Activated naive CD4-positive, alpha-beta T cell treated with anti-CD3 and anti-CD28 coated beads, Interleukin-2, amount 50 U/mL, for 72 hours (primary cell): ENCODE data around the gene WNT1. TPM values are rescaled to one million over a fixed set of nuclear protein-coding genes. Genes with fewer than 3 reads are reported as not detected.

ENCODE experiments used
- ATAC-seq, 2 donors: fragments of 150-1000 bp; cut with Tn5 transposase; 2 replicates each; pipeline ENCODE4 v1.10.0; 2021; ENCODE audit warnings: mild to moderate bottlenecking in 2 of 2, moderate library complexity in 2 of 2
- DNase-seq, 2 donors: peaks; one replicate each; pipeline ENCODE4 v3.0.0; 2021 to 2022; ENCODE audit warnings: low spot score in 2 of 2
- H3K27ac Mint-ChIP-seq, 2 donors: one replicate each; pipeline ENCODE4 v1.8.0; 2022; ENCODE audit warnings: mild to moderate bottlenecking in 2 of 2, mixed read lengths in 2 of 2
- H3K36me3 Mint-ChIP-seq, 2 donors: one replicate each; pipeline ENCODE4 v1.8.0; 2022; ENCODE audit warnings: mixed read lengths in 2 of 2
- H3K9me3 Mint-ChIP-seq, 2 donors: one replicate each; pipeline ENCODE4 v1.8.0; 2022; ENCODE audit warnings: mixed read lengths in 2 of 2
- total RNA-seq, 2 donors: library from RNA; stranded (reverse); gene quantifications; one replicate each; pipeline ENCODE4 v1.2.3, GENCODE V29; 2022

Gene WNT1
- total RNA-seq, 2 donors from 2014 or later = 0.27 TPM; not detected in 1

GRCh38 chr12:49026678-49027480 lies 48.8 kb downstream of the WNT1 start:
- Mint-ChIP-seq H3K36me3 (peaks cover 13 to 17% of the 10 kb centered on the region in 2 donors), H3K9me3 (no peaks in the 10 kb centered on the region), H3K27ac (peak overlapping the region; percentile 57 to 88)
- DNase-seq (peak in 1 of 2 donors; percentile 52), ATAC-seq (no peak)

- no peak for ATAC-seq
- Mint-ChIP-seq H3K27ac (peak overlapping the region; percentile 57 to 88), H3K36me3 (peaks cover 13 to 21% of the 10 kb centered on the region in 2 donors)
These were observed 49.9 kb downstream of the WNT1 start for GRCh38 chr12:49027846-49028555.

GRCh38 chr12:49028666-49029275 lies 50.6 kb downstream of the WNT1 start:
- peak in 1 of 2 donors; percentile 54 for DNase-seq
- H3K36me3 Mint-ChIP-seq = peaks cover 13 to 21% of the 10 kb centered on the region in 2 donors
- peak overlapping the region in 1 of 2 donors; percentile 57 for H3K27ac Mint-ChIP-seq
- ATAC-seq = no peak
- no peaks in the 10 kb centered on the region for H3K9me3 Mint-ChIP-seq

More at GRCh38 chr12:49027846-49028555, 49.9 kb downstream of the WNT1 start:
- peak in 1 of 2 donors; percentile 51 for DNase-seq
- H3K9me3 Mint-ChIP-seq = no peaks in the 10 kb centered on the region

- Mint-ChIP-seq H3K27ac (peak overlapping the region in 1 of 2 donors; percentile 4), H3K9me3 (no peaks in the 10 kb centered on the region), H3K36me3 (peaks cover 13 to 21% of the 10 kb centered on the region in 2 donors)
- DNase-seq (no peak), ATAC-seq (no peak)
These were observed 52.0 kb downstream of the WNT1 start for GRCh38 chr12:49030119-49030518.

DNA sequence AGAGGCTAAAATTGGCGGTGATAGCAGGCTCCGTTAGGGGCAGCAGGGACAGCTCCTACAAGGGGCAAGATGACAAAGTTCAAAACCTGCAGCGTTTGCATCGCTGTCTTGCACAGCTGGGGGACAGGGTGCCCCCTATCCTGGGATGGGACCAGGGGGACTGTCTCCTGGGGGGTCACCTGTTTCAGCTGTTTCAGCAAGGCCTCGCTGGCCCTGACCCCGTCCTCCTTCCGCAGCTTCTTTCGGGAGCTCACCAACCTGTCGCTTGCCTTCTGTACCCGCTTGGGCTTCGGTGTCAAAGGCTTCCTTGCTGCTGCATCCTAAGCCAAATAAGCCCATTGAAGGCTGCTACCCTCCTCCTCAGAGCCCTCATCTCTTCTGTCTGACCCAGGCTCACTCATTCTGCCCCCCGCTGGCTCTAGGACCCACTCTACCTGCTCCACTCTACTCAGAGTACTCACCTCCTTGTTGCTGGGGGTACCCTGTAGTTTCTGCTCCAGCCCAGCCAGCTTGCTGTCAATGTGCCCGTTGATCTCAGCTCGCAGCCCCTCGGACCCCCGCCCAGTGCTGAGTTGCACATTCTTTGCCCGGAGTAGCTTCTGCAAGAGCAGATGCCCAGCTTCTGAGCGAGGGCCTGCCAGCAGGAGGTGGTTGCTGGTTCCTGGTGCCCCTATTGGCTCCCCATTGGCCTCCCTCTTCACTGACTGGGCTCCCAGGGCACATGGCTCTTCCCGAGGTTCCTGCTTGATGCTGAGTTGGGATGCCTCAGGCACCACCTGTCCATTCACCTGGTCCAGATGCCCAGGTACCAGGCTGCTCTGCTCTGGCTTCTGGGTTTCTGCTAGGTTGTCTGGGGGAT lies 52.8 kb downstream of the WNT1 start:
- H3K9me3 Mint-ChIP-seq = no peaks in the 10 kb centered on the region
- H3K27ac Mint-ChIP-seq = peak overlapping the region in 1 of 2 donors; percentile 54
- peak in 1 of 2 donors; percentile 53 for DNase-seq
- peaks cover 9 to 21% of the 10 kb centered on the region in 2 donors for H3K36me3 Mint-ChIP-seq
- no peak for ATAC-seq

- DNase-seq (peak in 1 of 2 donors; percentile 49), ATAC-seq (no peak)
- H3K9me3 Mint-ChIP-seq = no peaks in the 10 kb centered on the region
- peak overlapping the region in 1 of 2 donors; percentile 54 for H3K27ac Mint-ChIP-seq
- H3K36me3 Mint-ChIP-seq = peaks cover 7 to 21% of the 10 kb centered on the region in 2 donors
These were observed 53.5 kb downstream of the WNT1 start for GRCh38 chr12:49031573-49032161.

Other genes with a start within 250 kb of the WNT1 start
- under 1 TPM; 0.23 to 0.41 TPM for gene ADCY6, start 189.2 kb upstream of the WNT1 start, total RNA-seq
- 10 to 100 TPM; 11.0 to 15.3 TPM for gene CACNB3, start 159.8 kb upstream of the WNT1 start, total RNA-seq
- 100 to 1,000 TPM in 1 of 2 donors, 10 to 100 TPM in 1; 90.7 to 121 TPM for gene DDX23, start 126.2 kb upstream of the WNT1 start, total RNA-seq
- gene RND1, start 112.5 kb upstream of the WNT1 start, total RNA-seq = 10 to 100 TPM in 1 of 2 donors, 1 to 10 TPM in 1; 4.3 to 10.4 TPM
- gene FKBP11, start 52.8 kb upstream of the WNT1 start, total RNA-seq = 10 to 100 TPM; 31.6 to 68.6 TPM
- gene ARF3, start 20.8 kb upstream of the WNT1 start, total RNA-seq = 100 to 1,000 TPM in 1 of 2 donors, 10 to 100 TPM in 1; 49.7 to 132 TPM
- gene WNT10B, start 6.6 kb upstream of the WNT1 start, total RNA-seq = 1 to 10 TPM in 1 of 2 donors, not detected in 1; 1.4 TPM
- gene DDN, start 21.1 kb downstream of the WNT1 start, total RNA-seq = 1 to 10 TPM in 1 of 2 donors, under 1 TPM in 1; 0.07 to 1.1 TPM
- gene PRKAG1, start 40.5 kb downstream of the WNT1 start, total RNA-seq = 10 to 100 TPM; 52.5 to 58.7 TPM
- 100 to 1,000 TPM in 1 of 2 donors, 10 to 100 TPM in 1; 67.7 to 110 TPM for gene KMT2D, start 82.5 kb downstream of the WNT1 start, total RNA-seq
- 10 to 100 TPM; 12.7 to 19.7 TPM for gene RHEBL1, start 91.7 kb downstream of the WNT1 start, total RNA-seq
- 1 to 10 TPM in 1 of 2 donors, under 1 TPM in 1; 0.19 to 1.0 TPM for gene DHH, start 116.5 kb downstream of the WNT1 start, total RNA-seq
- 100 to 1,000 TPM in 1 of 2 donors, 10 to 100 TPM in 1; 64.0 to 134 TPM for gene LMBR1L, start 132.5 kb downstream of the WNT1 start, total RNA-seq
- 1,000 to 10,000 TPM; 2,180 to 2,388 TPM for gene TUBA1B, start 153.1 kb downstream of the WNT1 start, total RNA-seq
- 100 to 1,000 TPM in 1 of 2 donors, 10 to 100 TPM in 1; 37.7 to 106 TPM for gene TUBA1A, start 210.8 kb downstream of the WNT1 start, total RNA-seq